Left forelimb (tissue), 1 donor: ENCODE results near the gene USP20.

ENCODE experiments used
- DNase-seq: peaks from one replicate; pipeline ENCODE4 v3.0.0-alpha.2; 2018; ENCODE audit warnings: low spot score

Gene USP20

DNA sequence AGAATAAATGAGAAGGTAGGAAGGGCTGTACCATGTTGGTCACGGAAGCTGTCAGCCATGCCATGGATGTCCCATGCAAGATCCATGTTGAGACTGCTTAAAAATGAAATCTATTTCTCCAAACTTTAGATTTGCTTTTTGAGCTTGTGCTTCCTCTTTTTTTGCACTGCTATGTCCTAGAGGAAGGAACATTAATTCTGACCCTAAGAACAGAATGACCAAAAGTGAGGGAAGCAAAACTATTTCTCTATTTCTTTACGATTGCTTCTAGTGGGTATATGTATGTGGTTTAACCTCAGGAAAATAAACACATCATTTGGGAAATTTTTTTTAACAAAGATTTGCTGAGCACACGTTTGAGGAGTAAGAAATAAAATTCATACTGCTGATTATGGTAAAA is 84.6 kb downstream of the USP20 start:
- DNase-seq: no peak

GRCh38 chr9:129921905-129922304 is 86.6 kb downstream of the USP20 start:
- DNase-seq: no peak

DNA sequence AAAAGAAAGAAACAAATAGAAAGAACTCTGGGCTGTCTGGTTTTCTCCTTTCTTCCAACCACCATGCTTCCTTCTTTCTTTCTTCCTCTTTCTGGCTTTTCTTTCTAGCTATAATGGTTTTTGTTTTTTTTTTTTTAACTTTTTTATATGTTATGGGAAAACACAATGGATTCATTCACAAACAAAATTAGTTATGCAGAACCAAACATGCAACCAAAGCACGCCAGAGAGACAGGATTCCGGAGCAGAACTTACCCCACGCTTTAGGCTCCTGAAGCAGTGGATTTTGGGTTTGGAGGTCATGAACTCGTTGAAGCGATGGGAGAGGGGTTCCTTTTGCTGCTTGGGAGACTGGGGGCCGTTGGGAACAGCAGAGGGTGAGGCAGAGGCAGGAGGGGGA is 88.3 kb downstream of the USP20 start:
- no peak for DNase-seq

- DNase-seq: no peak
Measured at GRCh38 chr9:129929496-129930125, 94.4 kb downstream of the USP20 start.

DNA sequence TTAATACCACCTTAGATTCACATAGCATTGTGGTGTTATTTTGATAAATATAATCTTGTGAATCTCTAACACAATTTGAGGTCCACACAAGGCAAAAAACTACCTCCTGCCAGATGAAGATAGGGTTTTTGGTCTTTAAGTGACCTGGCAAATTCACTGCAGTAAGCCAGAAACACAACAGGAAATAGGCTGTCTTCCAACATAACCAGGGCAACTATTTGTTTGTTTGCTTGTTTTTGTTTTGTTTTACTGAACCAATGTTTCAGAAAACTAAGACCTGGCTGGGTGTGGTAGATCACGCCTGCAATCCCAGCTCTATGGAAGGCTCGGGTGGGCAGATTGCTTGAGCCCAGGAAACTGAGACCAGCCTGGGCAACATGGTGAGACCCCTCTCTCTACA is 95.5 kb downstream of the USP20 start:
- no peak for DNase-seq
